Natural killer cell (primary cell): Measurements from ENCODE around the gene SLC44A3. TPM values are rescaled to one million over a fixed set of nuclear protein-coding genes. Genes with fewer than 3 reads are reported as not detected.

ENCODE experiments used
- ATAC-seq, 3 donors: fragments of 150-1000 bp in 2 of 3; fragments of 200-7000 bp in 1 of 3; cut with Tn5 transposase; 1 replicate in 1 of 3; 2 replicates in 2 of 3; pipeline ENCODE4 v1.10.0; 2021; ENCODE audit warnings: mild to moderate bottlenecking in 2 of 3, moderate library complexity in 2 of 3
- DNase-seq, 2 donors: peaks; one replicate each; pipeline versions ENCODE4 v3.0.0 to v3.0.0-alpha.2; 2013 to 2021; ENCODE audit warnings: mixed read lengths in 1 of 2
- H3K27ac ChIP-seq: one replicate; pipeline ENCODE4 v1.5.1; 2013; ENCODE audit warnings: mild to moderate bottlenecking, low read length
- H3K27me3 ChIP-seq: one replicate; pipeline ENCODE4 v1.6.1; 2013; ENCODE audit warnings: low read length; ENCODE audit not compliant: control insufficient read depth, insufficient read depth
- H3K36me3 ChIP-seq: one replicate; pipeline ENCODE4 v1.6.1; 2013; ENCODE audit warnings: low read length; ENCODE audit not compliant: control insufficient read depth, insufficient read depth
- H3K4me1 ChIP-seq: one replicate; pipeline ENCODE4 v1.6.1; 2013; ENCODE audit warnings: low read length; ENCODE audit not compliant: control insufficient read depth, insufficient read depth
- H3K4me3 ChIP-seq: one replicate; pipeline ENCODE4 v1.5.1; 2013; ENCODE audit warnings: low read length
- H3K9me3 ChIP-seq: one replicate; pipeline ENCODE4 v1.6.1; 2013; ENCODE audit warnings: low read length; ENCODE audit not compliant: control insufficient read depth, insufficient read depth
- H3K27ac Mint-ChIP-seq, 2 donors: one replicate each; pipeline ENCODE4 v1.8.0; 2022; ENCODE audit warnings: mild to moderate bottlenecking in 2 of 2, mixed read lengths in 2 of 2, moderate library complexity in 1 of 2
- H3K27me3 Mint-ChIP-seq, 2 donors: one replicate each; pipeline ENCODE4 v1.8.0; 2022; ENCODE audit warnings: low read depth in 2 of 2, mixed read lengths in 2 of 2
- H3K36me3 Mint-ChIP-seq: one replicate; pipeline ENCODE4 v1.8.0; 2022; ENCODE audit warnings: mixed read lengths
- H3K4me1 Mint-ChIP-seq, 2 donors: one replicate each; pipeline ENCODE4 v1.8.0; 2022; ENCODE audit warnings: mixed read lengths in 2 of 2
- H3K4me3 Mint-ChIP-seq: one replicate; pipeline ENCODE4 v1.8.0; 2022; ENCODE audit warnings: mild to moderate bottlenecking, moderate library complexity, mixed read lengths
- H3K9me3 Mint-ChIP-seq, 2 donors: one replicate each; pipeline ENCODE4 v1.8.0; 2022; ENCODE audit warnings: mixed read lengths in 2 of 2
- WGBS: methylation state at CpG from one replicate; pipeline ENCODE4 v1.1.7; 2013; ENCODE audit warnings: missing lambda C conversion rate; ENCODE audit not compliant: insufficient coverage; 5-methylcytosine and 5-hydroxymethylcytosine counted together
- intact Hi-C: fragments of 100-400 bp; cut with micrococcal nuclease; formaldehyde crosslinking; loops from one replicate; pipeline ENCODE4 v1.14.2; 2022
- total RNA-seq, 4 donors: library from RNA; stranded (reverse); fragments of 120-200 nt in 1 of 4; gene quantifications; one replicate each; pipeline versions ENCODE4 v1.2.3 to v1.2.4, GENCODE V29; 2013 to 2022
- TF ChIP-seq, protein P1 (sequence below): fragments of 200-600 bp; IDR thresholded peaks from one replicate; pipeline ENCODE4 v1.8.0; 2022; ENCODE audit warnings: antibody characterized with exemption

Gene SLC44A3
- total RNA-seq, 3 donors from 2014 or later (not counting 1 experiment from before 2014, with no cell fraction given), result 0.58 TPM; not detected in 2

GRCh38 chr1:94903280-94904009 is 83.3 kb downstream of the SLC44A3 start:
- H3K4me3 ChIP-seq, result no peak overlapping the region
- Mint-ChIP-seq H3K4me3 (no peak overlapping the region), H3K27me3 (peaks cover 6 to 20% of the 10 kb centered on the region in 2 donors), H3K4me1 (no peaks in the 10 kb centered on the region), H3K27ac (no peak overlapping the region), H3K36me3 (no peaks in the 10 kb centered on the region), H3K9me3 (no peaks in the 10 kb centered on the region)
- H3K9me3 ChIP-seq, result no peaks in the 10 kb centered on the region
- H3K36me3 ChIP-seq, result no peaks in the 10 kb centered on the region
- H3K27ac ChIP-seq, result no peak overlapping the region
- 94% methylated on average over 7 of the region's 7 CpGs for WGBS
- TF ChIP-seq, protein P1, sequence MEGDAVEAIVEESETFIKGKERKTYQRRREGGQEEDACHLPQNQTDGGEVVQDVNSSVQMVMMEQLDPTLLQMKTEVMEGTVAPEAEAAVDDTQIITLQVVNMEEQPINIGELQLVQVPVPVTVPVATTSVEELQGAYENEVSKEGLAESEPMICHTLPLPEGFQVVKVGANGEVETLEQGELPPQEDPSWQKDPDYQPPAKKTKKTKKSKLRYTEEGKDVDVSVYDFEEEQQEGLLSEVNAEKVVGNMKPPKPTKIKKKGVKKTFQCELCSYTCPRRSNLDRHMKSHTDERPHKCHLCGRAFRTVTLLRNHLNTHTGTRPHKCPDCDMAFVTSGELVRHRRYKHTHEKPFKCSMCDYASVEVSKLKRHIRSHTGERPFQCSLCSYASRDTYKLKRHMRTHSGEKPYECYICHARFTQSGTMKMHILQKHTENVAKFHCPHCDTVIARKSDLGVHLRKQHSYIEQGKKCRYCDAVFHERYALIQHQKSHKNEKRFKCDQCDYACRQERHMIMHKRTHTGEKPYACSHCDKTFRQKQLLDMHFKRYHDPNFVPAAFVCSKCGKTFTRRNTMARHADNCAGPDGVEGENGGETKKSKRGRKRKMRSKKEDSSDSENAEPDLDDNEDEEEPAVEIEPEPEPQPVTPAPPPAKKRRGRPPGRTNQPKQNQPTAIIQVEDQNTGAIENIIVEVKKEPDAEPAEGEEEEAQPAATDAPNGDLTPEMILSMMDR, result no peak
- H3K4me1 ChIP-seq, result no peaks in the 10 kb centered on the region
- no peak for DNase-seq
- no peaks in the 10 kb centered on the region for H3K27me3 ChIP-seq
- intact Hi-C loops, result no loop called here
- ATAC-seq, result no peak

DNA sequence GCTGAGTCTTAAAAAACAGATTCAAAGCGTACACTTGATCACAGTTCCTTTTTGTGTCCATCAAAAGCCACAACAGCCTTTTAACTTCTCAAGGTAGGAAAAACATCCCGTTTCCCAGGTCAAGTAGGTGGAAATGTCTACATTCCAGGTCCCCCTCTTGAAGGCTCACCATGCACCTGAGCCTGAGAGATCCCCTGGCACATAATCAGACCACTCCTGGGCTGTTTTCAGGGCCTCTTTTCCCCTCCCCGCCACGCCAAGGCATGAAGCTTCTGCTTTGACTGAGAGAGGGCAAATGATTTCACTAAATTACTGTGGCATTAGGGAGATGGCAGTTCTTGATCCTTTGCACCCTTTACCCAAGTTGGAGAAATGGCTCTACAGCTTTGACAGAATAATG is 85.0 kb downstream of the SLC44A3 start:
- 76% methylated on average over 4 of the region's 4 CpGs for WGBS
- Histone ChIP-seq H3K9me3 (no peaks in the 10 kb centered on the region), H3K4me1 (no peaks in the 10 kb centered on the region), H3K36me3 (no peaks in the 10 kb centered on the region), H3K27ac (no peak overlapping the region), H3K27me3 (no peaks in the 10 kb centered on the region), H3K4me3 (no peak overlapping the region)
- DNase-seq (no peak), ATAC-seq (no peak)
- TF ChIP-seq, protein P1, result no peak
- H3K9me3 Mint-ChIP-seq, result no peaks in the 10 kb centered on the region
- no peaks in the 10 kb centered on the region for H3K4me1 Mint-ChIP-seq
- no peak overlapping the region for H3K27ac Mint-ChIP-seq
- no peaks in the 10 kb centered on the region for H3K36me3 Mint-ChIP-seq
- intact Hi-C loops, result no loop called here
- H3K27me3 Mint-ChIP-seq, result peaks cover 8 to 20% of the 10 kb centered on the region in 2 donors
- H3K4me3 Mint-ChIP-seq, result no peak overlapping the region

GRCh38 chr1:94906382-94906781 is 86.2 kb downstream of the SLC44A3 start:
- H3K4me1 Mint-ChIP-seq, result no peaks in the 10 kb centered on the region
- ATAC-seq, result no peak
- no peaks in the 10 kb centered on the region for H3K36me3 Mint-ChIP-seq
- WGBS, result 69% methylated on average over 3 of the region's 5 CpGs
- H3K4me3 ChIP-seq, result no peak overlapping the region
- TF ChIP-seq, protein P1, result no peak
- no peaks in the 10 kb centered on the region for H3K9me3 ChIP-seq
- no peak overlapping the region for H3K4me3 Mint-ChIP-seq
- no peak overlapping the region for H3K27ac Mint-ChIP-seq
- H3K36me3 ChIP-seq, result no peaks in the 10 kb centered on the region
- H3K9me3 Mint-ChIP-seq, result no peaks in the 10 kb centered on the region
- no peaks in the 10 kb centered on the region for H3K4me1 ChIP-seq
- H3K27ac ChIP-seq, result no peak overlapping the region
- peaks cover 8 to 30% of the 10 kb centered on the region in 2 donors for H3K27me3 Mint-ChIP-seq
- intact Hi-C loops, result no loop called here
- H3K27me3 ChIP-seq, result no peaks in the 10 kb centered on the region
- no peak for DNase-seq

- Histone ChIP-seq H3K27ac (no peak overlapping the region), H3K27me3 (no peaks in the 10 kb centered on the region), H3K4me3 (no peak overlapping the region), H3K9me3 (no peaks in the 10 kb centered on the region), H3K4me1 (no peaks in the 10 kb centered on the region), H3K36me3 (no peaks in the 10 kb centered on the region)
- Mint-ChIP-seq H3K27ac (no peak overlapping the region), H3K4me1 (no peaks in the 10 kb centered on the region), H3K9me3 (no peaks in the 10 kb centered on the region), H3K4me3 (no peak overlapping the region), H3K27me3 (peaks cover 8 to 30% of the 10 kb centered on the region in 2 donors), H3K36me3 (no peaks in the 10 kb centered on the region)
- no peak for DNase-seq
- intact Hi-C loops, result no loop called here
- ATAC-seq, result no peak
- TF ChIP-seq, protein P1, result no peak
- WGBS, result 48% methylated on average over 2 of the region's 3 CpGs
Measured at GRCh38 chr1:94907136-94907535, 87.0 kb downstream of the SLC44A3 start.
